ENCODE measurements around the gene PGAM1.

DNA sequence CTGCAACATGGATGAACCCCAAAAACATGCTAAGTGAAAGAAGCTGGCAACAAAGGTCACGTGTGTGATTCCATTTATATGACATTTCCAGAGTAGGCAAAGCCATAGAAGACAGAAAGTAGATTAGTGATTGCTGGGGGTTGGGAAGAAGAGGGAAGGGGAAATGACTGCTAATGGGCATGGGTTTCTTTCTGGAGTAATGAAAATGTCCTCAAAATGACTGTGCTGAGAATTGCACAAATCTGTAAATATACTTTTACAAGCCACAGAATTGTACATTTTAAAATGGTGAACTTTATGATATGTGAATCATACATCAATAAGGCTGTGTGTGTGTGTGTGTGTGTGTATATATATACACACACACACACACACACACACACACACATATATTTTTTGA lies 56.4 kb downstream of the PGAM1 start:
- TF ChIP-seq GATA2 (IDR thresholded peaks at IDR 0.05; ENCODE audit: low read depth, low read length) (no peak), GATA3 (IDR thresholded peaks at IDR 0.05; ENCODE audit: low read depth, low read length) (no peak)

Data from SH-SY5Y (cell line).